Brain pericyte (primary cell): ENCODE results near the gene MRPL46.
"Not testable (repeated sequence)": the region's sequence is repeated elsewhere in the genome, so short reads cannot be mapped to it uniquely, and the experiment has no call there.

Experiments
- DNase-seq: peaks from one replicate; pipeline ENCODE4 v3.0.0-alpha.2; 2012; ENCODE audit warnings: low read depth, low spot score

Gene MRPL46

GRCh38 chr15:88479169-88479568, 12.0 kb upstream of the MRPL46 start:
- no peak for DNase-seq

GRCh38 chr15:88477904-88478303, 10.7 kb upstream of the MRPL46 start:
- no peak for DNase-seq

GRCh38 chr15:88477126-88477525, 9.9 kb upstream of the MRPL46 start:
- no peak for DNase-seq

- no peak for DNase-seq
These were observed 9.5 kb upstream of the MRPL46 start for GRCh38 chr15:88476635-88477060.

- DNase-seq = not testable (repeated sequence)
These were observed 6.6 kb upstream of the MRPL46 start for GRCh38 chr15:88473661-88474293.

GRCh38 chr15:88472225-88472624, 5.0 kb upstream of the MRPL46 start:
- no peak for DNase-seq

- no peak for DNase-seq
These were observed 3.6 kb upstream of the MRPL46 start for GRCh38 chr15:88470625-88471372.

- DNase-seq = no peak
These were observed 2.1 kb upstream of the MRPL46 start for GRCh38 chr15:88469321-88469720.

- DNase-seq = not testable (repeated sequence)
These were observed 1.5 kb upstream of the MRPL46 start for GRCh38 chr15:88468721-88469120.

- no peak for DNase-seq
These were observed 844 bp upstream of the MRPL46 start for GRCh38 chr15:88467935-88468528.

- DNase-seq = no peak
These were observed 1.5 kb downstream of the MRPL46 start for GRCh38 chr15:88465633-88466224.

- DNase-seq = no peak
These were observed 3.2 kb downstream of the MRPL46 start for GRCh38 chr15:88463870-88464532.

GRCh38 chr15:88456733-88457132, 10.5 kb downstream of the MRPL46 start:
- DNase-seq = no peak

- DNase-seq = no peak
These were observed 12.0 kb downstream of the MRPL46 start for GRCh38 chr15:88454867-88455810.

- no peak for DNase-seq
These were observed 13.0 kb downstream of the MRPL46 start for GRCh38 chr15:88454236-88454635.

- no peak for DNase-seq
These were observed 13.5 kb downstream of the MRPL46 start for GRCh38 chr15:88453651-88454050.

- DNase-seq = no peak
These were observed 16.9 kb downstream of the MRPL46 start for GRCh38 chr15:88450125-88450798.

GRCh38 chr15:88449581-88449980, 17.6 kb downstream of the MRPL46 start:
- DNase-seq = no peak

GRCh38 chr15:88448991-88449461, 18.2 kb downstream of the MRPL46 start:
- no peak for DNase-seq

- DNase-seq = no peak
These were observed 19.4 kb downstream of the MRPL46 start for GRCh38 chr15:88447741-88448140.
